ENCODE measurements around the gene BNIP5. TPM values are rescaled to one million over a fixed set of nuclear protein-coding genes. Genes with fewer than 3 reads are reported as not detected.

Gene BNIP5
- total RNA-seq, 1 donor from 2014 or later = not detected

DNA sequence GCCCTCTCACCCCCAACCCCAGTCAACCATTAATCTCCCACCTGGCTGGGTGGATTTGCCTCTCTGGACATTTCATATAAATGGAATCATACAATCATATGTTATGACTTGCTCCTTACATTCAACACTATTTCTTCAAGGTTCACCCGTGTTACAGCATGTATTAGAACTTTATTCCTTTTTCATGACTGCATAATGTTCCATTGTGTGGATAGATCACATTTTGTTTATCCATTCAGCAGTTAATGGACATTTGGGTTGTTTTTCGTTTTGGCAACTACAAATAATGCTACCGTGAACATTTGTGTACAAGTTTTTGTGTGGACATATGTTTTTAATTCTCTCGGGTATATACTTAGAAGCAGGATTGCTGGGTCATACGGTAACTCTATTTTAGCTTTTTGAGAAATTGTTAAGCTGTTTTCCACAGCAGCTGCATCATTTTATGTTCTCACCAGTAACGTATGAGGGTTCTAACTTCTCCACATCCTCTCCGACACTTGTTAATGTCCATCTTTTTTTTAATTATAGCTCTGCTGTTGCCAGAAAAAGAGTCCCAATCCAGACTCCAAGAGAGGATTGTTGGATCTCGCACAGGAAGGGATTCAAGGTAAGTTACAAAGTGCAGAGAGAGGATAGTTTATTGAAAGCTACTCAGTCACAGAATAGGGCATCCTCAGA is 15.9 kb upstream of the BNIP5 start:
- Histone ChIP-seq H3K27me3 (no peaks in the 10 kb centered on the region), H3K36me3 (no peaks in the 10 kb centered on the region), H3K9me3 (ENCODE audit: low read depth) (no peaks in the 10 kb centered on the region), H4K20me1 (ENCODE audit: low read depth) (no peaks in the 10 kb centered on the region), H3K27ac (no peak overlapping the region), H3K4me1 (no peaks in the 10 kb centered on the region), H3F3A (ENCODE audit: low read depth) (no peaks in the 10 kb centered on the region), H3K4me2 (no peak overlapping the region), H2AFZ (replicated peaks) (no peak overlapping the region), H3K79me2 (ENCODE audit: low read depth) (no peaks in the 10 kb centered on the region), H3K4me3 (no peak overlapping the region), H3K9ac (no peak overlapping the region)
- DNase-seq (ENCODE audit: low spot score) = no peak
- H3K27me3 Mint-ChIP-seq (ENCODE audit: insufficient read depth, low read depth) = peaks cover 6% of the 10 kb centered on the region
- H3K4me3 Mint-ChIP-seq = no peak overlapping the region
- H3K9me3 Mint-ChIP-seq = peaks cover 6% of the 10 kb centered on the region
- H3K4me1 Mint-ChIP-seq = peaks cover 16% of the 10 kb centered on the region
- no peak for TF ChIP-seq EZH2 (IDR thresholded peaks at IDR 0.05)
- no peak for TF ChIP-seq EZH2phosphoT487 (IDR thresholded peaks at IDR 0.05)
- TF ChIP-seq, protein P1, sequence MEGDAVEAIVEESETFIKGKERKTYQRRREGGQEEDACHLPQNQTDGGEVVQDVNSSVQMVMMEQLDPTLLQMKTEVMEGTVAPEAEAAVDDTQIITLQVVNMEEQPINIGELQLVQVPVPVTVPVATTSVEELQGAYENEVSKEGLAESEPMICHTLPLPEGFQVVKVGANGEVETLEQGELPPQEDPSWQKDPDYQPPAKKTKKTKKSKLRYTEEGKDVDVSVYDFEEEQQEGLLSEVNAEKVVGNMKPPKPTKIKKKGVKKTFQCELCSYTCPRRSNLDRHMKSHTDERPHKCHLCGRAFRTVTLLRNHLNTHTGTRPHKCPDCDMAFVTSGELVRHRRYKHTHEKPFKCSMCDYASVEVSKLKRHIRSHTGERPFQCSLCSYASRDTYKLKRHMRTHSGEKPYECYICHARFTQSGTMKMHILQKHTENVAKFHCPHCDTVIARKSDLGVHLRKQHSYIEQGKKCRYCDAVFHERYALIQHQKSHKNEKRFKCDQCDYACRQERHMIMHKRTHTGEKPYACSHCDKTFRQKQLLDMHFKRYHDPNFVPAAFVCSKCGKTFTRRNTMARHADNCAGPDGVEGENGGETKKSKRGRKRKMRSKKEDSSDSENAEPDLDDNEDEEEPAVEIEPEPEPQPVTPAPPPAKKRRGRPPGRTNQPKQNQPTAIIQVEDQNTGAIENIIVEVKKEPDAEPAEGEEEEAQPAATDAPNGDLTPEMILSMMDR (IDR thresholded peaks at IDR 0.05) = no peak
- no peak overlapping the region for H3K27ac Mint-ChIP-seq
- peaks cover 2% of the 10 kb centered on the region for H3K36me3 Mint-ChIP-seq

DNA sequence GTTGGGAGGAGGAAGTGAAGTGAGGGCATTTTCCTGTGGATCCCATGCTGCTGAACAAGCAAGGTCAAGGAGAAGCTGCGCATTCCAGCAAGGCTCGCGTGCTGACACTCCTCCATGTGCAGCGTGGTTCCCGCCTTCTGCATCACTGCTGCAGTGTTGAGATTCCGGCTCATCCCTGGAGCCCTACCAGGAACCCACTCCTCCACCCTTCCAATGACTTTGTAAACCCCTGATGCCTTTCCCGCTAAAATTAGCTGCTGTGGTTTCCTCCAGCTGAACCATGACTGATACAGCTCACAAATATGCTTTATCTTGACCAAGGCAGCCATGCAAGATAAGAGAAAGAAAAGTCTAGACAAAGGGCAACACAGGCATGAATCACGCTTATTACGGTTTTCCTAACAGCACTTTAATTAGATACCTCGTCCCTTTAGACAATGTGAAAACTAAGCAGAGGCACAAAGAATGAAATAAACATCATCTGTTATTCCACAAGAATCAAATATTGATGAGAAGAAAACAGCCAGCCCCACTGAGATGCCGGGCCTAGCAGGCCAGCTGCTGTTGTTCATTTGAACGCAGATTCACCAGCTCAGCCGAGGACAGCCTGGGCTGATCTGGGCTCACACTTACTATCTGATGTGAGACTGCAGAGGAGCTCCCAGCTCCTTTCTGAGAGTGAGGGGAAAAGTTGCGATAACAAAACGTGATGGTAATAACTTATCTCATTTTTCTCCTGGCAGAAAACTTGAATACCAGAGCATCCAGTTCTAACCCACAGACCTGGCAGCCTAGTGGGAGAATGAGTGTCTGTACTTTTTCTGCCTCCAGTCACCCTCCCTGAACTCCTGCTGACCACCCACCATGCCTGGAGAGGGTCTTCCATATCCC is 14.2 kb upstream of the BNIP5 start:
- Histone ChIP-seq H3K36me3 (no peaks in the 10 kb centered on the region), H3K27me3 (no peaks in the 10 kb centered on the region), H3K4me1 (peaks cover 2% of the 10 kb centered on the region), H4K20me1 (ENCODE audit: low read depth) (no peaks in the 10 kb centered on the region), H3K4me2 (no peak overlapping the region), H3K4me3 (no peak overlapping the region), H2AFZ (replicated peaks) (no peak overlapping the region), H3K79me2 (ENCODE audit: low read depth) (no peaks in the 10 kb centered on the region), H3K9ac (no peak overlapping the region), H3K9me3 (ENCODE audit: low read depth) (no peaks in the 10 kb centered on the region), H3K27ac (no peak overlapping the region), H3F3A (ENCODE audit: low read depth) (no peaks in the 10 kb centered on the region)
- DNase-seq (ENCODE audit: low spot score) = no peak
- Mint-ChIP-seq H3K27me3 (ENCODE audit: insufficient read depth, low read depth) (peaks cover 6% of the 10 kb centered on the region), H3K4me3 (no peak overlapping the region), H3K27ac (peak overlapping the region; percentile 27), H3K9me3 (peaks cover 6% of the 10 kb centered on the region), H3K36me3 (peaks cover 2% of the 10 kb centered on the region), H3K4me1 (peaks cover 31% of the 10 kb centered on the region)
- TF ChIP-seq EZH2 (IDR thresholded peaks at IDR 0.05) (no peak), EZH2phosphoT487 (IDR thresholded peaks at IDR 0.05) (no peak)
- TF ChIP-seq, protein P1 (IDR thresholded peaks at IDR 0.05) = no peak

DNA sequence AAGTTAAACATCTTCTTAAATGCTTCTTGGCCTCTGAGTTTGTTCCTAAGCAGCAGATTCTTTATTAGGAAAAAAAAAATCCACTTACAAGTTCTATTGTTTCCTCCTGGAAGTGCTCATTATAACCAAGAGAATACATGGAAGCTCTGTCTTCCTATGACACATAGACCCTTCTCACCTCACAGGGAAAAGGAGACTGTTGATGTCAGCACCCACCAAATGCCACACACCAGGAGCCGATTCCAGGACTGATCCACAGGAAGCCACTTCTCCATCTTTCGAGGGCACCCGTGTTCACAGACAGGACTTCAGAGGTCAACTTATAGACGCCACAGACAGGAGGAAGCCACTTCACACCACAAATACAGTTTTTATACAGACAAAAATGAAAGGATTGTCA is 13.4 kb upstream of the BNIP5 start:
- no peaks in the 10 kb centered on the region for H3K36me3 ChIP-seq
- peaks cover 6% of the 10 kb centered on the region for H3K9me3 Mint-ChIP-seq
- no peak overlapping the region for H3K9ac ChIP-seq
- H3K4me1 Mint-ChIP-seq = peaks cover 32% of the 10 kb centered on the region
- no peak overlapping the region for H3K4me3 ChIP-seq
- no peaks in the 10 kb centered on the region for H3F3A ChIP-seq (ENCODE audit: low read depth)
- no peak overlapping the region for H2AFZ ChIP-seq (replicated peaks)
- no peak overlapping the region for H3K4me2 ChIP-seq
- H3K4me1 ChIP-seq = peaks cover 4% of the 10 kb centered on the region
- no peak overlapping the region for H3K27ac Mint-ChIP-seq
- TF ChIP-seq, protein P1 (IDR thresholded peaks at IDR 0.05) = no peak
- TF ChIP-seq EZH2phosphoT487 (IDR thresholded peaks at IDR 0.05) = no peak
- TF ChIP-seq EZH2 (IDR thresholded peaks at IDR 0.05) = no peak
- H4K20me1 ChIP-seq (ENCODE audit: low read depth) = no peaks in the 10 kb centered on the region
- no peak overlapping the region for H3K4me3 Mint-ChIP-seq
- DNase-seq (ENCODE audit: low spot score) = no peak
- peaks cover 2% of the 10 kb centered on the region for H3K36me3 Mint-ChIP-seq
- no peaks in the 10 kb centered on the region for H3K79me2 ChIP-seq (ENCODE audit: low read depth)
- no peaks in the 10 kb centered on the region for H3K9me3 ChIP-seq (ENCODE audit: low read depth)
- H3K27me3 Mint-ChIP-seq (ENCODE audit: insufficient read depth, low read depth) = peaks cover 6% of the 10 kb centered on the region
- H3K27me3 ChIP-seq = no peaks in the 10 kb centered on the region
- no peak overlapping the region for H3K27ac ChIP-seq
